LNCAP (cell line): ENCODE results near the gene TLR10.
A peak's percentile ranks its signal among the peaks of the same experiment; 100 is the strongest.

Experiments used
- TF ChIP-seq, protein P1 (sequence below): fragments of 450-650 bp; IDR thresholded peaks from 2 replicates; pipeline ENCODE4 v1.5.1; 2017; ENCODE audit warnings: mild to moderate bottlenecking

The TLR10 gene

DNA sequence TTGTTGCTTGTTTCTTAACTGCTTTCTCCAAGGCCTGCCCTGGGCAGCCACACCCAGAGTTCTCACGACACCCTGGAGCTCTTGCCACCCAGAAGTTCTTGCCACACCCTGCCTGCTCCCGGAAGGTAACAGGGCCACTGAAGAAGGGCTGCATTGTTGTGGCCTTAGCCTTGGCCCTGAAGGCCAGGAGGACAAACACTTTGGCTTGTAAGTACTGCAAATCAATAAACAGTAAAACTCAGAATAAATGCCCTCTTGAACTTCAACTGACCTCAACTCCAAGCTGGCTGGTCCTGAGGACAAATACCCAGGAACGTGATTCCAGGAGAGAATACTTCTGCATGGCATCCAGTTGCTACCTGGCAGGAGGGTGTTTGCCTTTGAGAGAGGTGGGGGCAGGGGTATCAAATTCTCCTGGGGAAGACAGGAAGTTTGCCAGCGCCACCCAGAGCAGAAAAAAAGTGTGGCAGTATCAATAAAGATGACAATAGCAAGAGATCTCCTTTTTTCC lies 54.1 kb downstream of the TLR10 start:
- TF ChIP-seq, protein P1, sequence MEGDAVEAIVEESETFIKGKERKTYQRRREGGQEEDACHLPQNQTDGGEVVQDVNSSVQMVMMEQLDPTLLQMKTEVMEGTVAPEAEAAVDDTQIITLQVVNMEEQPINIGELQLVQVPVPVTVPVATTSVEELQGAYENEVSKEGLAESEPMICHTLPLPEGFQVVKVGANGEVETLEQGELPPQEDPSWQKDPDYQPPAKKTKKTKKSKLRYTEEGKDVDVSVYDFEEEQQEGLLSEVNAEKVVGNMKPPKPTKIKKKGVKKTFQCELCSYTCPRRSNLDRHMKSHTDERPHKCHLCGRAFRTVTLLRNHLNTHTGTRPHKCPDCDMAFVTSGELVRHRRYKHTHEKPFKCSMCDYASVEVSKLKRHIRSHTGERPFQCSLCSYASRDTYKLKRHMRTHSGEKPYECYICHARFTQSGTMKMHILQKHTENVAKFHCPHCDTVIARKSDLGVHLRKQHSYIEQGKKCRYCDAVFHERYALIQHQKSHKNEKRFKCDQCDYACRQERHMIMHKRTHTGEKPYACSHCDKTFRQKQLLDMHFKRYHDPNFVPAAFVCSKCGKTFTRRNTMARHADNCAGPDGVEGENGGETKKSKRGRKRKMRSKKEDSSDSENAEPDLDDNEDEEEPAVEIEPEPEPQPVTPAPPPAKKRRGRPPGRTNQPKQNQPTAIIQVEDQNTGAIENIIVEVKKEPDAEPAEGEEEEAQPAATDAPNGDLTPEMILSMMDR = peak; percentile 43; the same call in 1 of the 2 replicates

DNA sequence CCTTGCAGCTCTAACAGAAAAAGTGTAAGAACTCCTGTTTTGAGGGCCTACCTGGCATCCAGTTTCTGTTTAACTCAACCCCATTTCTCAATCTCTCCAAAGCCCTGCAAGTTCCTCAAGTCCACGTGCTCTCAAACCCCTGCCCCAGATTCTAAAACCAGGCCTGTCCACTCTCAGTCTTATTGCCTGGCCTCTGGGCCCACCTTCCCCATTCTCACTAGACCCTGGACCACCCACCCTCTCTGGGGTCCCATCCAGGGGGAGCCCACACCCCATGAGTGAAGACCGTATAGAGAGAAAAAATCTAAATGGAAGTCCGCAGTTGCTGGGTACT lies 58.3 kb downstream of the TLR10 start:
- TF ChIP-seq, protein P1 = no peak

DNA sequence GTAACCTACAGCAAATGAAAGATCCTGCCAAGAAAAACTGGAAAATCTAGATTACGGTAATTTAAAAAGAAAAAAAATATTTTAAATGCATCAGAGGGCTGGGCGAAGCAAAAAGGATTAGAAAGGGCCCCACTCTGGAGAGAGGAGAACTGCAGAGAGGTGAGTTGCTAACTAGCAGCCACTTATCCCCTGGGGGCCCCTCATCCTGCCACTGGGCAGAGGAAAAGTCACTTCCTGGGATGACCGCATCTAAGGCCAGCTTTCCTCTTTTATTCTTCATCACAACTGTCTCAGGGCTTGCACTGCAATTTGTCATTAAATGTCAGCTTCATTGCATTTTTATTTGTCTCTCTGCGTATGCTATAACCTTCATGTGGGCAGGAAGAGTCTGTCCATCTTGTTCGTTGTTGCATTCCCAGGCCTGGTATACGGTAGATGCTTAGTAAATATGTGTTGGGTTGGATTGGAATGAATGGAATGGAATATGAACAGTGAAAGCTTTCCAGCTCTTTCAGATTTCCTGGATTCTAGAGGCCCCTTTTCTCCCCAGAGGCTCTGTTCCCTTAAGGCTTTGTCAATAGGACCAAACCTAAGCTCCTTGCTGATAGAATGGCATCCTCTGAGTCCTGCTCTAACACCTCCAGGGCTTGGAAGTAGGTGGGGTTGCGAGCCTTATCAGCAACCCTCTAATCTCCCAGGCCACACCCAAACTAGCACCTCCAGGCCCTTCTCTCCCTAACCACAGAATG lies 58.9 kb downstream of the TLR10 start:
- TF ChIP-seq, protein P1 = no peak

DNA sequence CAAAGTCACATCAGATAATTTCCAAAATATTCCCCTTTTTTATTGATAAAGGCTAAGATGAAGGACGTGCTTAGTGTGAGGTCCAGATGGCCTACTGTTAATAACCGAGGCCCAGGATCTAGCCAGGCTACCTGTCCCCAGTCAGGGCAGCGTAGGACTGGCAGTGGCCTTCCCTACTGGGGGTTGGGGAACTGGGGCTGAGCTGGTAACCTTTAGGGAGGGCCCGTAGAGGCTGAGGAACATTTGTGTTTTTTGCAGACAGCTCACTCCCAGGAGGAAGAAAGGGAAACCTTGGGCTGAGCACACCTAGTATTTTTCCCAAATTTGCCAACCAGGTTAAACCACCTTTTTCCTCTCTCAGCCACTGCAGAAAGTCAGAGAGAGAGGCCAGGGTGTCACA lies 59.7 kb downstream of the TLR10 start:
- TF ChIP-seq, protein P1 = no peak
